ENCODE results near the gene ZFC3H1.

Gene ZFC3H1

GRCh38 chr12:71683633-71684032 is 20.0 kb upstream of the ZFC3H1 start:
- no peak for DNase-seq

GRCh38 chr12:71682466-71682865 is 18.8 kb upstream of the ZFC3H1 start:
- no peak for DNase-seq

DNA sequence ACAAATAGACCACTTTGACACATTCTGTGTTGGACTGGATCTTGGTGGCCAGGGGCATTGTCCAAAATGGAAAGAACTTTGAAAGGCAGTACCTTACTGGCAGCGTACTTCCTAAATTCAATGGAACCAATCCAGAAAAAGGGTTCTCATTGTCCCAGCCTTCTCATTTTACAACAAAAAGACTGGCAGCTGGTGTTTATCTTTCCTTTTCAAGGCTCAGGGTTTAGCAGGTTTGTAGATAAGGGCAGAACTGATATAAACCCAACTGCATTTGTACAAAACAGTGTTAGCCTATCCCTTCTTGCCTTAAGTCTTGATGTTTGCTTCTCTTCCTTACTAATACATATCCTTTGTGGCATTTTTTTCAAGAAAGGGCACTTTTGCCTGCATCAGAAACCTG is 8.2 kb upstream of the ZFC3H1 start:
- no peak for DNase-seq

DNA sequence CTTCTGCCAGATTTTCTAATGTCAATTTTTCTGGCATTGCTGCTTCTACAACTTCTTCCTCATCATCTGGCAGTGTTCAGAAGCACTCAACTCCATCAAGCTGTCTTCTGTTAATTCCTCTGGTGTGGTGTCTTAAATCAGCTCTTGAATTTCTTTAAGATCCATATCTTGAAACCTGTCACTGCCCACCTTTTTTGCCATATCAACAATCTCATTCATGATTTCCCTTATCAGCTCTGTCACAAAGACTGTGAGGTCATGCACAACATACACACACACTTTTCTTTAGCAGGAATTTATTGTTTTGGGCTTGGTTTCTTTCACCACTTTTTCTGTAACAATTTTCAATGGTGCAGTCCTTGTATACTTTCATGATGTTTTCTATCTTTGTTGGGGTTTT is 7.7 kb upstream of the ZFC3H1 start:
- DNase-seq = no peak

DNA sequence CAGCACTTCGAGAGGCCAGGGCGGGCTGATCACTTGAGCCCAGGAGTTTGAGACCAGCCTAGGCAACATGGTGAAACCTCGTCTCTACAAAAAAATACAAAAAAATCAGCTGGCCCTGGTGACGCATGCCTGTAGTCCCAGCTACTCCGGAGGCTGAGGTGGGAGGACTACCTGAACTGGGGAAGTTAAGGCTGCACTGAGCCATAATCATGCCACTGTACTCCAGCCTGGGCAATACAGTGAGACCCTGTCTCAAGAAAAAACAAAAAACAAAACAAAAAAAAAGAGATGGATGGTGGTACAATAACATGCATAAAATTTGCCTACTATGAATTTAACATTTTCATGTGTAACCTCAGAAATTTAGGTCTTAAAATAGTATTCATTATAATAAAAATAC is 2.6 kb upstream of the ZFC3H1 start:
- no peak for DNase-seq

DNA sequence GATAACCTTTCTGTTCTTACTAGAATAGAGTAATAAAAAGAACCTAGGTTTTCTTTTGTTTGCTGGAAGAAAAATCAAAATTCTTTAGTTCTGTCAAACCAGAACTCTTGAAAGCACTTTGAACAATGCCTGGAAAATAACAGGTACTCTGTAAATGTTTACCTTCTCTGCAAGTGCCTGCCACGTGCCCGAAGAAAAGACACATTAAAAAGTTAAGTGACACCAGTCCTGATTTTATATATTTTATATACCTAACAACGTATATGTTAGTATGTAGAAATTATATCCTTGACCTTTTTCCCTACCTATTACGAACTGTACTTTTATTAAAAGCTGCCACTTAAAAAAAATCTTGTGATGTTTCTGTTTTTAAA is 1.4 kb upstream of the ZFC3H1 start:
- DNase-seq = no peak

DNA sequence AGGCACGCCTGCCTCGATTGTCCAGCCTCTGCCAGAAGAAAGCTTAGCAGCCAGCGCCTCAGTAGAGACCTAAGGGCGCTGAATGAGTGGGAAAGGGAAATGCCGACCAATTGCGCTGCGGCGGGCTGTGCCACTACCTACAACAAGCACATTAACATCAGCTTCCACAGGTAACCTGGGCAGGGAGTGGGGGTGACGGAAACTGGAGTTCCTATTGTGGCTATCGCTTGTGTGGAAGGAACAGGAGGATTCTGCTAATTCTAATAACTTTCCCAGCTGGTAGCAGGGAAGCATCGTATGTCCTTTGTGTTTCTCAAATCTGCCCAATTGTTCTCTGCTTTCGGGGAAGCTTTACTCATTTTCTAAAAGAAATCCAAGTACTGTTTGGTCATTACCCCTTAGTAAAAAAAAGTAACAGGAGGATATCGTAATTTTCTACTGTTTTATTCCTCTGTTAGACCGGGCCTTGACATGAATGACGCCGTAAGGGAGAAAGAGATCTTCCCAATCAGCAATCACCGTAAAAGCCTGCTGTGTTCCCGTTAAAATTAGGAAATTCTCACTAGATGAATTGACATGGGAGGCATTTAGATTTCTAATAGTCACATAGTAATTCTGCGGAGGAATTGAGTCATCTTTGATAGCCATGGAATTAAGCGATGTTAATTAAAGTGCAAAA is 902 bp upstream of the ZFC3H1 start:
- DNase-seq = no peak

GRCh38 chr12:71662849-71663560 is 643 bp downstream of the ZFC3H1 start:
- peak; percentile 79 for DNase-seq

DNA sequence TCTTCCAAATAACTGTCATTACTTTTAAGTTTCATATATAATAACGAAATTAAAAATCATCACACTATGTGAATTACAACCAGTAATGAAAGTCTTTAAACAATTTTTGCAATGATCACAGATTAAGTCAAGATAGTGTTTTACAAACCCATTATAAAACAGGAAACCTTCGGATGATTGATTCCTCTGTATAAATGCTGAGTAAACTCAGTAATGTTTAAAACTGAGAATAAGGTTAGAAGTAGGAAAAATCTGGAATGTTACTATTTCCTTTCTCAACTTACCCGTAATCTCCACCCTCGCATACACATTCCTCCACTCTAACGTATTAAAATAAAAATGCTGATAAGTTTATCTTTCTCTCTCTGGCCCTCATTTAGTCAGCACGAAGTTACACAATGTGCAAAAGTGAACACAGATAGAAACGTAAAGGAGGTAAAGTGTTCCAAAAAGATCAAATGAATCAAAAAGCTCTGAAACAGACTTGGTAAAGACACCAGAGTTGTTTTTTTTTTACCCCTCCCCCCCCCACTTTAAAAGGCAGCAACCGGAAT is 1.6 kb downstream of the ZFC3H1 start:
- no peak for DNase-seq

- DNase-seq = no peak
Observed at GRCh38 chr12:71656740-71657139, 6.9 kb downstream of the ZFC3H1 start.

DNA sequence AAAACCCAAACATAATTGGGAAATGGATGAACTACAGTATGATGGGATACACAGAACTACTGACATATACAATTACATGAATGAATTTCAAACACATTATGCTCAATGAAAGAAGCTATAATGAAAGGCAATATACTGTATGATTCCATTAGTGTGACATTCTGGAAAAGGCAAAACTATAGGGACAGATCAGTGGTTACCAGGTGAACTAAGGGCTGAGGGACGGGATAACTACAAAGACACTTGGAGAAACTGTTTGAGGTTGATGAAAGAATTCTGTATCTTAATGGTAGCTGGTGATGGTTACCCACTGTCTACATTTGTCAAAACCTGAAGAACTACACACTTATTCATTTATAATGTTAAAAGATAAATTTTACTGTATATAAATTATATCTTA is 7.7 kb downstream of the ZFC3H1 start:
- DNase-seq = no peak

- no peak for DNase-seq
Observed at GRCh38 chr12:71655495-71655894, 8.2 kb downstream of the ZFC3H1 start.

DNA sequence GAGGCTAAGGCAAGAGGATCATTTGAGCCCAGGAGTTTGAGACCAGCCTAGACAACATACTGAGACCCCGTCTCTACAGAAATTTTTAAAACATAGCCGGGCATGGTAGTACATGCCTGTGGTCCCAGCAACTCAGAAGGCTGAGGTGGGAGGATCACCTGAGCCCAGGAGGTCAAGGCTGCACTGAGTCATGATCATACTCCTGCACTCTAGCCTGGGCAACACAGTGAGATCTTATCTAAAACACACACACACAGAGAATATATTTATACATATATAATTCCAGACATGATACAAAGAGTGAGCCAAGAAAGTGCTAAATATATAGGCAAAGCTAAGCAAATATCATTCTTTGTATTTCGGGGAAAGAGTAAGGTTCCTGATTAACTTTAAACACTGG is 9.4 kb downstream of the ZFC3H1 start:
- no peak for DNase-seq

- no peak for DNase-seq
Observed at GRCh38 chr12:71653137-71653536, 10.5 kb downstream of the ZFC3H1 start.

GRCh38 chr12:71652656-71653055 is 11.0 kb downstream of the ZFC3H1 start:
- DNase-seq = no peak

DNA sequence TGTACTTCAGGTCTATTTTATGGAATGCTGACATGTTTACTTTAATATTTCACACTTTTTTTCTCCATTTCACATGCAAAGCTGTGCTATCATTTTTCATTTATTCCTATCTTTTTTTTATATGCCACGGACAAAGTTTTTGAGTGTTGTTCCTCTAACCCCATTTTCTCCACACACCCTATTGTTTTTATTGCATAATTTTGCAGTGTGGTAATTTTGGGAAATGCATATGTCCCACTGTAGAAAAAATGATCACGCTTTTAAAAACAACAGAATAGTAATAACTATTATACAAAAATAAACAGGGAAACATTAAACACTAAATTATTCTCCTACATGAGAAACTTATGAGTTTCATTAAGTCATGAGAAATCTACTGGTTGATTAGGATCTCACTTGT is 14.2 kb downstream of the ZFC3H1 start:
- DNase-seq = no peak

DNA sequence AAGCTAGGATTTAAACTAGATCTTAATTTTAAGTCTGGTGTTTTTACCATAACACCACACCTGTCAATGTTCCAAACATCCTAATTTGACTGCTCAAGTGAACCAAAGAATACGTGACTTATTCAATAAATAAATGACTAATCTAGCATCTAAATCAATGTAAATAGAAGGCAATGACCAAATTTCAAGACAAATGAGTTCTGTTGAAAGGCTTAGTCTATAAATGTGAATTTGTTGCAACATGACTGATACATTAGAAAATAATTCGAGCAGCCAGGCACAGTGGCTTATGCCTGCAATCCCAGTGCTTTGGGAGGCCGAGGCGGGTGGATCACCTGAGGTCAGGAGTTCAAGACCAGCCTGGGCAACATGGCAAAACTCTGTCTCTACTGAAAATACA is 15.1 kb downstream of the ZFC3H1 start:
- no peak for DNase-seq

- no peak for DNase-seq
Observed at GRCh38 chr12:71646512-71646911, 17.1 kb downstream of the ZFC3H1 start.

GRCh38 chr12:71645268-71645667 is 18.4 kb downstream of the ZFC3H1 start:
- DNase-seq = no peak

- DNase-seq = no peak
Observed at GRCh38 chr12:71642264-71642663, 21.4 kb downstream of the ZFC3H1 start.

- DNase-seq = no peak
Observed at GRCh38 chr12:71641390-71641789, 22.3 kb downstream of the ZFC3H1 start.

GRCh38 chr12:71640316-71640715 is 23.3 kb downstream of the ZFC3H1 start:
- no peak for DNase-seq

DNA sequence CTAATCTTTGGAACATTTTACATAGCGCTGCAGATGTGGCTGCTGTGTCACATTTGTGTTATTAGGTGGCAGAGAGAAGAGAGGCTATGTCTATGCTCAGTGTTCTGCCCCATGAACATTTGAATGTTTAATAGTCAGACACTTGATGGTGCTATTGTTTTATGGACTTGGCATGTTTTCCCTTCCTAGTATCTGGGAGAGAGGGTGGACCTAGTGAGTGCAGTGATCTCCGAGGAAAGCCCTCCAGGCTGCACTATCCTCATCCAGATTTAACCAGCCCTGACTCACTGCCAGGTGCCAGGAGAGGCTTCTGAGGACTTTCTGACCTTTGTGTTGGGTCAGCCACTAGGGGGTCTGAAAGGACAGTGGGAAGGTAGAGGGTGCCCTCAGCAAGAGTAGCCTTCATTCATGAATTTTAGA is 24.3 kb downstream of the ZFC3H1 start:
- no peak for DNase-seq

DNA sequence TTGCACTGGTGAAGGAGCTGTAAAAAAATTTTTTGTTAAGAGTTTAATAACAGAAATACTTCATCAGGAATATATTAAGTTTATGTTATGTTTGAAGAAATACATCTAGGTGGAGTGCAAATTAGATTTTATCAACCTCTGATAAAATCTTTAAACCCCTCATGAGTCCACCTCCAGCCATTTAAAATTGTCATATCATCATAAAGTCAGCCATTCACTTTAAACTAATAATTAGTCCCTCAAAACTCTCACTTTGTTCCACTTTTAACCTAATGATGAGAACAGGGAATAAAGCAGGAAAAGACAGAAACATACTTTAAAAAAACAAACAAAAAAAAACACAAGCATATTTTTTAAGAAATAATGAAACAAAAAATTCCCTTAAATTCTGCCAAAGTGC is 25.1 kb downstream of the ZFC3H1 start:
- DNase-seq = no peak

DNA sequence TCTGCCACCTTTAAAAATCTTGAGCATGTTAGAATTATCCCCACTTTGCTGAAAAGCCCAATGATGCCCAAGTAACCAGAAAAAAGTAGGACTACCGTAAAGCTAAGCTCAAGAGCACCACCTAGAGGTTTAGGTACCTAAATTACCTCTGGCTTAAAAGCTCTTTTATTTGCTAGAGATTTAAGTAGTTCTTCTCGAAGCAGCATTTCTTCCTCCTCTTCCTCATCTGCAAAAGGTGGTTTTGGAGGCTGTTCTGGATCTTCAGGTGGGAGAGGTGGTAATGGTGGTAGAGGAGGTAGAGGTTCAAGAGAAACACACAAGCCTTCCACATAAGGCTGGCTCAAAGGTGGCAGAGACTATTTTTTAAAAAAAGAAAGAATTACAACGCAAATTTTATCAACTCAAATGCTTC is 26.9 kb downstream of the ZFC3H1 start:
- DNase-seq = no peak
